UCSD-AML1 (cell line): ENCODE measurements around the gene THUMPD2.
A peak's percentile ranks its signal among the peaks of the same experiment; 100 is the strongest.
"Not testable (repeated sequence)": the region's sequence is repeated elsewhere in the genome, so short reads cannot be mapped to it uniquely, and the experiment has no call there.

ENCODE experiments used
- DNase-seq: peaks from one replicate; lab custom pipeline; 2025; ENCODE audit not compliant: unreplicated experiment; lab: John Stamatoyannopoulos, UW

The THUMPD2 gene

DNA sequence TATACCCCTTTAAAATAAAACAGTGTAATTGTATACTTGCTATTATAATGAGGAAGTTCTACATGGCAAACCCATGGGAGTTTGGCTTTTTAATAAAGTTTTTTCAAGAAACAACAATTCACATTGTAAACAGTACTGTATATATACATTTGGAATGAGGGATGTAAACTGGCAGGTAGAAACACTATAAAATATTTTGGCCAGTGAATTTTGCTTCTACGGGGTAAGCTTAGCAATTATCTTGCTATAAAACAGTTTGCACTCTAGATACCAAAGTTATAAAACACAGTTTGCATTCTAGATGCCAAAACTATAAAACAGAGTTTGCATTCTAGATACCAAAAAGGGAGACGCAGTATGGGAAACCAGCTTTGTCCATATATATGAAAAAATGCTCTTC, 16.6 kb downstream of the THUMPD2 start:
- DNase-seq: no peak

GRCh38 chr2:39757156-39757555, 21.9 kb downstream of the THUMPD2 start:
- DNase-seq: no peak

GRCh38 chr2:39755466-39755865, 23.6 kb downstream of the THUMPD2 start:
- DNase-seq: no peak

- DNase-seq: no peak
Observed at GRCh38 chr2:39743269-39743776, 35.7 kb downstream of the THUMPD2 start.

DNA sequence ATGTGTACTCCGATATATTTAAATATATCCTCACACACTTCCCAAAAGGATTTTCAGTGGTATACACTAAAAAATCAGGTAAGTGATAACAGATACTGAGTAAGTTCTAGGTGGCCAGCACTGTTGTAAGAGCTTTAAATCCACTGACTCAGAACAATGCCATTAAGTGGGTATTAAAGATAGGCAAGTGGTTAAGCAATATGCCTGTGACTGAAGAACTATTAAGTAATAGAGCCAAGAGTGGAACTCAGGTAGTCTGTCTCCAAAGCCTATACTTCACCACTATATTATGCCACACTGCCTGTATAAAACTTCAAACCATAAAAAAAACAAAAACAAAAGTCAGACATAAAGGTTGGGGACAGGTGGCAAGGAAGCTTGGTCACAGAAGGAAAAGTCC, 37.2 kb downstream of the THUMPD2 start:
- DNase-seq: no peak

GRCh38 chr2:39739386-39739785, 39.7 kb downstream of the THUMPD2 start:
- DNase-seq: no peak

- no peak for DNase-seq
Observed at GRCh38 chr2:39738936-39739335, 40.1 kb downstream of the THUMPD2 start.

DNA sequence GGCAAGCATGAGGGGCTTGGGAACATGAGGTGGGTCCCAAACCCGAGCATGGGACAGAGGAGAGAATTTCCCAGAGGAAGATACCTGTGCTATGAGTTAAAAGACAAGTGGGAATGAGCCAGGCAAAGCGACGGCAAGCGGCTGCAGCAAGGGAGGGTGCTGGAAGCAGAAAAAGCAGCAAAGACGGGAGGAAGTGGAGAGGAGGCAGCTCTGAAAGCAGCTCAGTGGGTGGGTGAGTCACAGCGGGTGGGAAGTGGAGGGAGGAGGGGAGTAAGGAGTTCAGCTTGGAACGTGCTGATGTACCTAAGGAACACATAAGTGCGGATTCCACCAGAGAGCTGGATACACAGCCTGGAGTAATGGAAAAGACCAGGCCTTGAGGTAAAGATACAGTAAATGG, 41.4 kb downstream of the THUMPD2 start:
- DNase-seq: no peak

GRCh38 chr2:39736640-39737039, 42.4 kb downstream of the THUMPD2 start:
- DNase-seq: no peak

DNA sequence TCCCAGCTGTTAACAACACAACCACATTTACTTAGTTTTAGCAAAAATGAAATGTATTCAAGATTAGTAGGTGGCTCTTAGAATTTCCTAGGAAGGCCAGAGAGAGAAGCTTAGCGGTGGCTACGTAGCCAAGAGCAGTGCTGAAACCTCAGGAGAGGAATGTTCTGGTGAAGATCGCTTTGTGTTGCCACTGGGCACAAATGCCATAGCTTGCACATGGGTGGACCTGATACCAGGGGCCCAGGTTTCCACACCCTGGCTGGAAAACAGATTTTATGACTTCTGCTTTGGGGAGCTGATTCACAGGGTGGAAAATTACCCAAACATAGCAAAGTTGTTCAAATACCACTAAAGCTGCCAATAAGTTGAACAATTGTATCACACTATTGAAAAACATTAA, 43.4 kb downstream of the THUMPD2 start:
- no peak for DNase-seq

DNA sequence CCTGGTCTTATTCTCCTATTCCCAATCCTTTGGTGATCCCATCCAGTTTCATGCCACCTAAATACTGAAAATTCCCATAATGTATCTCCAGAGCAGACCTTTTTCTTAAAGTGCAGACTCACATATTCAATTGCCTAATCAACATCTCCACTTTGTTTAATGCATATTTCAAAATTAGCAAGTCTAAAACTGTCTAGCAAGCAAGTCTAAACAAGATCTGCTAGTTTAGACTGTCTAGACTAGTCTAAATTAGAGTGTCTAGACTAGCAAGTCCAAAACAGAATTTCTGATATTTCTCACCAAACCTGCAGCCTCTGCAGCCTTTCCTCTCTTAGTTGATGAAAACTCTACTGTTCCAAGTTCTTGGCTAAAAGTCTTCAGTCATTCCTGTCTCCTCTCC, 44.6 kb downstream of the THUMPD2 start:
- no peak for DNase-seq

DNA sequence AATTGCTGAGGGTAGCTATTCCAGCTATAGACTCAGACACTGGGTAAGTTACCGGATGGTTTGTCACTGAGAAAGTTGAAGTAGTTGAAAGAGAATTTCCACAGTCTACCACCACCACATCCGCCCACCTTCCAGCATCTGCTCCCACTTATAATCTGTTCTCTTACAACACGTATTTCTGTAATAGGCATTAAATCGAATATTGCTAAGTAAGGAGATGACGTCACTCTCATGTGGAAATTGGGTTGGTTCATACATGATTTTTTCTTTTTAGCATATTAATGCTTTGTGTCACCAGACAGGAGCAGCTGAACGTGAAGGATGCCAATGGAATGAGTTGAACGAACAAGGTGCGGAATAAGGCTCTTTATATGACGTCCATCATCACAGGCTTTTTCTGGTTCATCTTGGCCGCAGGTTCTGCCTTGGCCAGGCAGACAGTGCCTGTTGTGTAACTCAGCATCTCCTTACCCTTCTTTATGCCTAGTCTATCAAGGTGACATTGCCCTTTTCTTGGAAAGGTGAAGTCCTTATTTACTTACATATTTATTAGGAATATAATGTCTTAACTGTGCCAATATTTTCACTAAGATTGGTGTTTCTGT, 45.9 kb downstream of the THUMPD2 start:
- DNase-seq: no peak

DNA sequence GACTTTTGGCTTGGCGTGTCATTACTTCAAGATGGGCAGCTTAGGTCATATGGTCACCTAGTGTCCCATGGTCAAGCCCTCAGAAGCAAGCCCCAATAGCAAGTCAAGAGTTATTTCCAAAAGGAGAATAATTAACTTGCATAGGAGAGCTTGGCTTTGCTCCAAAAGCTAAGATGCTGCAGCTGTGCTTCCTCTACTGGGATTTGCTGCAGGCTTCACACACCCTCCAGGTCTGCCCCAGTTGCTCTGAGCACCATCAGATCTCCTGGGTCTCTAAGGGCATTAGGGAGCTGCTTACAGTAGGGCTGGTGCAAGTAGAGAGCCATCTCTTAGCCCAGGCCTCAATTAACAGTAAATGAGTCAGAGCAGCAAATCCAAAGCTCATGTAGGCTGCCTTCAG, 46.6 kb downstream of the THUMPD2 start:
- DNase-seq: no peak

- DNase-seq: no peak
Observed at GRCh38 chr2:39731546-39731945, 47.5 kb downstream of the THUMPD2 start.

DNA sequence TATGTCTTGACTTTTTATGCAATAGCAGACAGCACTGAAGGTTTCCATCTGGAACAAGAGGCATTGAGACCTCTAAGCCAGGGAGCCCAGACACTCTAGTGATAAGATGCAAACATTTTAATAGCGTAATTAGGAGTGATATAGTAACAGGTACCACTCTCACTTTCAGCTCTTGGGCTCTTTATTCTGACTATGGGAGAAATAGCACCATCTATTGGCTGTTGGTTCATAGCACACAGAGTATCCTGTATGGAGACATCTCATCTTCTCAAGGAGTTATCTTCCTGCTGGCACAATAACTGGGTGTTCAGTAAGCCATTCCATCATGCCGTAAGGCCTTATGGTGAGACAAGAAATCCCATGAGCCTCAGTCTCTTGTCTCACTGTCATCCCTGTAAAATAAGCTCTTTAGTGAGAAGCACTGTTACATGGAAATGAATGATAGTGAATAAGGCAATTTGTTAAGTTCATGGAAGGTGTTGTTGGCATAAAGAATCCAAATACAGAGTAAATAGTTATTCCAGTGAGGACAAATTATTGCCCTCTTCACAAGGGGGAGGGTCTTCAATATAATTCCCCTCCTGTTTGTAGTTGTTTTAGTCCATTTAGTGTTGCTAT, 48.3 kb downstream of the THUMPD2 start:
- no peak for DNase-seq

DNA sequence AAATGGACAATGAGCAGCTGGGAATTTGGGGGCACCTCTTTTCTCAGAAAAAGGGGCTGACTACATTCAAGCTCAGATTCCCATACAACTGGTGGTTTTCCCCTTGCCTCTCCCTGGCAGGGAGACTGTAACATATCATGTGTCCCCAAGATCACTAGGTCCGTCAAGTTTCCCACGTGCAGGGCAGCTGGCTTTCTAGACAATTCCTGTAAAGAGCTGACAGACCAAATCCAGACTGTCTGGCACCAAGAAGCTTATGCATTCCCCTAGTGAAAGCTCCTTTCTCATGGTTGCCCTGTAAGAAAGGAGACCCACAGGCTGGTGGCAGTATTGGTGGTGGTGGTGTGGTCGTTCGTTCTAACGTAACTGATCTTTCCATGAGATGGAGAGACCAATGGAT, 48.8 kb downstream of the THUMPD2 start:
- DNase-seq: no peak

- peak; percentile 24 for DNase-seq
Observed at GRCh38 chr2:39728941-39729351, 50.1 kb downstream of the THUMPD2 start.

- not testable (repeated sequence) for DNase-seq
Observed at GRCh38 chr2:39728085-39728484, 51.0 kb downstream of the THUMPD2 start.

- DNase-seq: no peak
Observed at GRCh38 chr2:39725401-39725800, 53.7 kb downstream of the THUMPD2 start.

DNA sequence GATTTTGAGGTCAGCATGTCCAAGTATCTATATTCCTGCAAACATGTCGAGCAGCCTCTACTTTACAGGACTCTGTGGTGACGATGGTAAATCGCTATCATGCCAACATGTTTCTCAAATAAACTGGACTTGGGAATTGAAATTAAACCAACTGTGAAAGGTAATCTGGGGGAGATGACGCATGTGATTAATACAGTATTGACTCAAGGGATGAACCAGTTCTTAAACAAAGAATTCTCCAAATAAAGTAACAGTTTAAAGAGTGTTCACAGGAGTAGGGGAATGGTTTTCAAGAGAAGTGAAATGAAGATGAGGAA, 54.3 kb downstream of the THUMPD2 start:
- no peak for DNase-seq

DNA sequence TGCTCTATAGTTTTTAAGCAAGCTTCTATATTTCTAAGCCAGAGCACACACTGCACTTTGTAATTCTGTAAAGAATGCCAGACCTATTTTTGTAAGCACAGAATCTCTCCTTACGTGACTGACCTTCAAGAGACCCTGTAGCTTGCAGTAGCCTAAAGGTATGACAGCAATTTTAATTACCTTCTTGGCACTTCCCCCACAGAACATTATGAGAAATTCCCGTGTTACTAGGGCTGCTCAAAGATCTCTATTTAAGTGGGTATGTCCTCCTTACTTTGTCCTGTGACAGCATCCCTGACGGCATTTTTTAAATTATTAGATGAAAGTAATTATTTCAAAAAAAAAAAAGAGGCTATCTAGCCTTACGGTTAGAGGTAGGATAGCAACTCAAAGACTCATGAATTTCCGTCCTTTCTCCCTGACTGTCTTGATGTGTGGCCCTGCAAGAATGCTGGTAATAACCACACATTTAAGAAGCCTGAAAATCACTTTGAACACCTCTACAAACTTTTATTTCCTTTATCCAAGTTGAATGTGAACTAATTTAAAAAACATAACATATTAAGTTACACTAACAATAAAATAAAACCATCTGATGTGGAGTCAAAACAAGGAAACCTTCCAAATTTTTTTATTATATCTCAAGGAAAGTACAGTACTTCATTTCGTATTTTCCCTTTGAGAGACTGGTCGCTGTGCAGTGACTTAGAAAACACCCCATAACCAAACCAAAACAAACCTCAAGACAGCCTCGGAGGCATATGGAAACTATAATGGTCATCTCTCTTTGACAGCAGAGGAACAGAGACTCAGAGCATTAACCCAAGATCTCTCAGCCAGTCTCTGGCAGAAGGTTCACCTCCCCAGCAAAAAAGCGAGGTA, 54.9 kb downstream of the THUMPD2 start:
- no peak for DNase-seq

DNA sequence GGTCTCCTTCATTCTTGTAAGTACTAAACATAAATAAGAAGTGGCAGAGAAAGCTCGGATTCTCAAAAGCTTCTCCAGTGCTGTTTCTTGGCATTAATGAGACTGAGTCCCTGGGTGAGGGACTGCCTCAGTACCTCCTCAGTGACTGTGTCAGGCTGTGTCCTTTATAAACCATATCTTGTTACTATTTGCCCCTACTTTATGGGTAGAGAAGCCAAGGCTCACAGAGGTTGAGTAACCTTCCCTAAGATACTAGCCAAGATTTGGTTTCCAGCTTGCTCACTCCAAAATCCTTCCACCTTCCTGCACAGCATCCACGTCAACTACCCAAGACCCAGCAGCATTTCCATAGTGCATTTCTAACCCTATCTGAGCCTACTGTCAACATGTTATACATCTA, 55.6 kb downstream of the THUMPD2 start:
- DNase-seq: no peak
